Right cardiac atrium (tissue), 5 donors: ENCODE measurements around the gene NGF. TPM values are rescaled to one million over a fixed set of nuclear protein-coding genes. Genes with fewer than 3 reads are reported as not detected.

ENCODE experiments used
- ATAC-seq, 2 donors: fragments of 200-7000 bp; cut with Tn5 transposase; one replicate each; pipeline versions ENCODE4 v1.8.0 to v1.9.1; 2020; ENCODE audit warnings: moderate library complexity in 2 of 2, mild to moderate bottlenecking in 1 of 2
- DNase-seq, 3 donors: peaks; one replicate each; pipeline ENCODE4 v3.0.0-alpha.2; 2020
- H3K27ac ChIP-seq: one replicate; pipeline ENCODE4 v1.5.1; 2013; ENCODE audit warnings: mild to moderate bottlenecking, low read length, control low read depth, moderate library complexity
- H3K27me3 ChIP-seq: one replicate; pipeline ENCODE4 v1.6.1; 2013; ENCODE audit not compliant: control insufficient read depth, insufficient read depth
- H3K4me1 ChIP-seq: one replicate; pipeline ENCODE4 v1.6.1; 2013; ENCODE audit warnings: low read length; ENCODE audit not compliant: control insufficient read depth, insufficient read depth
- H3K4me3 ChIP-seq: one replicate; pipeline ENCODE4 v1.5.1; 2013; ENCODE audit warnings: low read length, control low read depth
- H3K9me3 ChIP-seq: one replicate; pipeline ENCODE4 v1.6.1; 2013; ENCODE audit warnings: low read length; ENCODE audit not compliant: control insufficient read depth
- WGBS: extraction: QIAGEN DNeasy Blood & Tissue Kit; methylation state at CpG from one replicate; pipeline ENCODE4 v1.1.7; 2013; 5-methylcytosine and 5-hydroxymethylcytosine counted together
- intact Hi-C, 4 donors: fragments of 100-400 bp; cut with DNase I; formaldehyde crosslinking; loops; one replicate each; pipeline versions ENCODE4 v1.11.0 to v1.14.0; 2022 to 2023
- polyA plus RNA-seq: library from polyadenylated mRNA; stranded (reverse); fragments of 200-250 nt; gene quantifications from one replicate; pipeline ENCODE4 v1.2.3, GENCODE V29; 2013
- total RNA-seq, 4 donors: library from RNA; stranded (reverse); fragmentation: NEBNext Ultra II Directional; extraction: Animal tissue kit (Norgen Biotek cat#: 25700); gene quantifications; one replicate each; pipeline ENCODE4 v1.2.1, GENCODE V29; 2021
- donor health status: healthy with polysubstance abuse.
- donor health status: DM: no; HTN: yes; CAD: no.
- donor health status: DM: no; HTN: no; CAD: no.
- donor health status: DM: no; HTN: yes; CAD: no; lungs with severe emphysema.
- donor health status: DM: yes; HTN: yes; CAD: no.

The NGF gene
- total and polyA plus RNA-seq, 5 donors = 3.3 to 17.4 (median 5.7) TPM

GRCh38 chr1:115238336-115239147, 99.5 kb downstream of the NGF start:
- Histone ChIP-seq H3K4me1 (peaks cover 1% of the 10 kb centered on the region), H3K27ac (no peak overlapping the region), H3K9me3 (no peaks in the 10 kb centered on the region), H3K4me3 (no peak overlapping the region), H3K27me3 (no peaks in the 10 kb centered on the region)
- intact Hi-C loops = no loop called here
- DNase-seq (no peak), ATAC-seq (no peak)
- WGBS = 85% methylated on average over 5 of the region's 5 CpGs

GRCh38 chr1:115237507-115237906, 100.5 kb downstream of the NGF start:
- H3K4me3 ChIP-seq = no peak overlapping the region
- intact Hi-C loops = no loop called here
- H3K27ac ChIP-seq = no peak overlapping the region
- peaks cover 1% of the 10 kb centered on the region for H3K4me1 ChIP-seq
- DNase-seq (no peak), ATAC-seq (no peak)
- WGBS = 87% methylated on average over 5 of the region's 5 CpGs
- H3K27me3 ChIP-seq = no peaks in the 10 kb centered on the region
- no peaks in the 10 kb centered on the region for H3K9me3 ChIP-seq

- no peak for DNase-seq
- no peaks in the 10 kb centered on the region for H3K27me3 ChIP-seq
- no peak overlapping the region for H3K4me3 ChIP-seq
- H3K27ac ChIP-seq = no peak overlapping the region
- no peak for ATAC-seq
- intact Hi-C loops = no loop called here
- 93% methylated on average over 4 of the region's 4 CpGs for WGBS
- H3K9me3 ChIP-seq = no peaks in the 10 kb centered on the region
- peaks cover 1% of the 10 kb centered on the region for H3K4me1 ChIP-seq
Observed at GRCh38 chr1:115237023-115237422, 101.0 kb downstream of the NGF start.

Other genes starting within 250 kb of the NGF start
- gene TSPAN2, start 248.7 kb downstream of the NGF start, total RNA-seq = 10 to 100 TPM in 3 of 4 donors, 1 to 10 TPM in 1; 9.5 to 17.4 (median 13.9) TPM
- 6.5 TPM for gene TSPAN2, start 248.7 kb downstream of the NGF start, polyA plus RNA-seq